Measurements from ENCODE around the gene MXD1.
A peak's percentile ranks its signal among the peaks of the same experiment; 100 is the strongest.
"Not testable (repeated sequence)": the region's sequence is repeated elsewhere in the genome, so short reads cannot be mapped to it uniquely, and the experiment has no call there.

MXD1 gene, protein sequence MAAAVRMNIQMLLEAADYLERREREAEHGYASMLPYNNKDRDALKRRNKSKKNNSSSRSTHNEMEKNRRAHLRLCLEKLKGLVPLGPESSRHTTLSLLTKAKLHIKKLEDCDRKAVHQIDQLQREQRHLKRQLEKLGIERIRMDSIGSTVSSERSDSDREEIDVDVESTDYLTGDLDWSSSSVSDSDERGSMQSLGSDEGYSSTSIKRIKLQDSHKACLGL

DNA sequence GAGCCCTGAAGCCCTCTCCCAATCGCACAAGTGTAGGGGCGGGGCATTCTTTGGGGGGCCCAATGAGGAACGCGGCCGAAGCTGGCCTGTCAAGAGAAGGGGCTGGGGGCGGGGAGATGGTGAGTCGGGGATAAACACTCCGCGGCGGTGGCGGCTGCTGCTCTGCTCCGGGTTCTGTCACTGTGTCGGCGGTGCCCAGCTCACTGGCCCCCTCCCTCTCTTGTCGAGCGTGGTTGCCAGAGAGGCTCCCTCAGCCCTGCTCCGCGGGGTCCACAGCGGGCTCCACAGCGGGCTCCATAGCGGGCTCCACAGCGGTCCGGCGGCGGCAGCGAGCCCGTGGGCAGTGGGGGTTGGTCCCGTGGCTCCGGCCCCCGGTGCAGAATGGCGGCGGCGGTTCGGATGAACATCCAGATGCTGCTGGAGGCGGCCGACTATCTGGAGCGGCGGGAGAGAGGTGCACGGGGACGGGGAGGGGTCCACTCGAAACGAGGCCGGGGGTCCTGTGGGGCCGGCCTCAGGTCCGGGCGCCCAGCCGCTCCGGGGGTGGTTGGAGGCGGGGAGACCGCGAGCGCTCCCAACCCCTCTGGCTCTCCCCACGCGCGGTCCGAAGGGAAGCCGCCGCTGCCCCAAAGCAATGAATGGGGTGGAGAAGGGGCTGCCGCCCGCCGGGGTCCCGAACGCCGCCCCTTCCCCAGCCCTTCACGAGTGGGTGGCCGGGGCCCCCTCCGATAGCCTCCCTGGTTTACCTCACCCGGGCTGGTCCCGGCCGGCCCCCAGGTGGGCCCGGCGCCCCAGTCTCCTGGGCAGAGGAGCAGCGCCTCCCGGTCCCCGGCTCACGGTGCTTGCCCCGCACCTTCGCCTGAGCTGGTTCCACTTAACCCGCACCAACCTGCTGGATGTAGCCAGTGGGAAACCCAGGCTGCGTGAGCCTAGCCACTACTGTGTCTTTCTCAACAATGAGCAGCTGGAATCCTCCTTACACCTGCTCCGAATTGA lies at the start of gene MXD1:
TSS of gene MXD1 (plus strand) at position 160 of the 996 bp plus-strand sequence. CDS start at position 382, 222 bp downstream.
- DNase-seq = no peak

DNA sequence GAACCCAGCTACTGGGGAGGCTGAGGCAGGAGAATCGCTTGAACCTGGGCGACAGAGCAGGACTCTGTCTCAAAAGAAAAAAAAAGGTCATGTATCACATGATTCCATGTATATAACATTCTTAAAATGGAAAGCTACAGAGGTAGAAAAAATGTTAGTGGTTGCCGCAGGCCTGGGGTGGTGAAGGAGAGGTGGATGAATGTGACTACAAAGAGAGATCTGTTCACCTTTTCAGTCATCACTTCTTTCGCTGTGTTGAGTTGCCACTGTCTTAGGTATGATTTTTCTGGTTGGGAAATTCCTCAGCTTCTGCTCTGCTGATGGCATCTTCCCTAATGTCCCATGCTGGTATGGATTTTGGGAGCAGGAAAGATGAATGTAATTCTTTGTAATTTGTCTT lies 26.5 kb upstream of the MXD1 start:
- no peak for DNase-seq

DNA sequence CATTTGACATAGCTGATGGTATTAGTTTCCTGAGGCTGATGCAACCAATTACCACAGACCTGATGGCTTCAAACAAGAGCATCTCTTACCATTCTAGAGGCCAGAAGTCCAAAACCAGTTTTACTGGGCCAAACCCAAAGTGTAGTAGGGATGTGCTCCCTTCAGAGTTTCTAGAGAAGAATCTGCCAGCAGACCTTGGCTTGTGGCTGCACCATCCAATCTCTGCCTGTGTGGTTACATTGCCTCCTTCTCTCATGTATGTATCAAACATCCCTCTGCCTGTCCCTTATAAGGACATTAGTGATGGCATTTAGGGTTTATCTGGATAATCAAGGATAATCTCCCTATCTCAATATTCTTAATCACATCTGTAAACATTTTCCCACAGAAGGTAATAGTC lies 25.6 kb upstream of the MXD1 start:
- DNase-seq = no peak

DNA sequence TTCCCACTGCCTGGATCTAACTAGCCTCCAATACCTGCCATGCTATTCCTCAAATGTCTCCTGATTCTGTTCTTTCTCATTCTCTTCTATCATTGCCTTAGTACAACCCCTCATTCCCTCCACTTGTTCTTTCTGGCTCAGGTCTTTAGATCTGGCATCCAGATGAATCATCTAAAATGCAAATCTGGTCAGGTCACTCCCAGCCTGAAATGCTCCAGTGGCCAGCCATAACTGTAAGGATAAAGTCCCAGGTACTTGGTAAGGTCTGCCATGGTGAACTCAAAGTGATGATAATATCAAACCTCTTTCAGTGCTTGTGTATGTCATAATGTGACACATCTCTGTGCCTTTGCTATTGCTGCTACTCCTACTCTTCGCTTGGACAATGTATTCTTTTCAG lies 24.0 kb upstream of the MXD1 start:
- DNase-seq = no peak

DNA sequence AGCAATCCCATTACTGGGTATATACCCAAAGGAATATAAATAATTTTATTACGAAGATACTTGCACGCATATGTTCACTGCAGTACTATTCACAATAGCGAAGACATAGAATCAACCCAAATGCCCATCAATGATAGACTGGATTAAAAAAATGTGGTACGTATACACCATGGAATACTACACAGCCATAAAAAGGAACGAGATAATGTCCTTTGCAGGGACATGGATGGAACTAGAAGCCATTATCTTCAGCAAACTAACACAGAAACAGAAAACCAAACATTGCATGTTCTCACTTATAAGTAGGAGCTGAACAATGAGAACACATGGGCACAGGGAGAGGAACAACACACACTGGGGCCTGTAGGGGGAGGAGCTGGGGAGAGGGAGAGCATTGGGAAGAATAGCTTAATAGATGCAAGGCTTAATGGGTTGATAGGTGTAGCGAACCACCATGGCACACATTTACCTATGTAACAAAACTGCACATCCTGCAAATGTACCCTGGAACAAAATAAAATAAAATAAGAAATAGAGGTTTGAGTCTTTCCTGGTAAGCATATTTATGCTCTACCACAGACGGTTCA lies 22.0 kb upstream of the MXD1 start:
- not testable (repeated sequence) for DNase-seq

DNA sequence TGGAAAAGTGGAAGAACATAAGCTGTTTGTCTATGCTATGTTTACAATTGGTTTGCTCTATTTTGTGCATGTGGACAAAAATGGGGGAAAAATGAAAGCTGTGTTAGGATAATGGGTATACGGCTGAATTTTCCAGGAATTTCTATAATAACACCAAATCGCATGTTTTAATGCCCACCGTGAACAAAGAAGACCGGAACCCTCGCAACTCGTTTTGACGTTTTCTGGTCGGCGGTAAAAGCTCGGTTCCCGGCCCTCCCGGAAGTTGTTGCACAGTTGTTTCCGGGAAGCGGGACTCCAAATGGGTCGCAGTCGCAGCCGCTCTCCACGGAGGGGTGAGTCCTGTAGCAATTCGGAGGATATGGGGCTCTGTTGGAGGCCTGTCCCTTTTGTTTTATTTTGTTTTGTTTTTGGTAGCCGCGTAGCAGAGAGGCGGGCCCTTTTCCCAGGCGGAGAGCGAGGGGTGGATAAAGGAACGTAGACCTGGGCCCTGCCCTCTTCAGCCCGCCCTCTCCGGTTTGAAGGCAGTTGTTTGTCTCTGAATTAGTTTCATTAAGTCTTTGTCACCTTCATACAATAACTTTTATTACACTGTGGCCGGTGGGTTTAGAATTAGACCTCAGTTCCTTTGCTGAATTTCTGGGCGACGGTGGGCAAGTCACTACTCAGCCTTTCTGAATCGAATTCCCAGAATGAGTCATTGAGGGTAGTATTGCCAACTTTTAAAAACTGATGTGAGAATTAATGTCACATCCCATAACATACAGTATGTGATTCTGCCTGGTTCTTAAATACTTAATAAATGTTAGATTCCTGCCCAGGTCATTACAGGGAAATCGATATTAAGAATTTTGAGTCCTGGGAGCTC lies 21.0 kb upstream of the MXD1 start, which contains the start of gene SNRNP27:
TSS of gene SNRNP27 (plus strand) at position 273 of the 868 bp plus-strand sequence. CDS start at position 302, 29 bp downstream.
- peak; percentile 40 for DNase-seq

DNA sequence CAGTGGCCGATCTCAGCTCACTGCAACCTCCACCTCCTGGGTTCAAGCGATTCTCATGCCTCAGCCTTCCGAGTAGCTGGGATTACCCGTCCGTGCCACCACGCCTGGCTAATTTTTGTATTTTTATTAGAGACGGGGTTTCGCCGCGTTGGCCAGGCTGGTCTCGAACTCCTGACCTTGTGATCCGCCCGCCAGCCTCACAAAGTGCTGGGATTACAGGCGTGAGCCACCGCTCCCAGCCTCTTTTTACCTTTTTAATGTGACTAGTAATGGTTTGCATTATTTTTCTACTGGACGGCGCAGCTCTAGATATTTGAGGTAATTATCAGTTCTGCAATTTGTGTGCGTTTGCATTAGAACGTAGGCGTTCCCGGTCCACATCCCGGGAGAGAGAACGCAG lies 20.2 kb upstream of the MXD1 start:
- DNase-seq = not testable (repeated sequence)

DNA sequence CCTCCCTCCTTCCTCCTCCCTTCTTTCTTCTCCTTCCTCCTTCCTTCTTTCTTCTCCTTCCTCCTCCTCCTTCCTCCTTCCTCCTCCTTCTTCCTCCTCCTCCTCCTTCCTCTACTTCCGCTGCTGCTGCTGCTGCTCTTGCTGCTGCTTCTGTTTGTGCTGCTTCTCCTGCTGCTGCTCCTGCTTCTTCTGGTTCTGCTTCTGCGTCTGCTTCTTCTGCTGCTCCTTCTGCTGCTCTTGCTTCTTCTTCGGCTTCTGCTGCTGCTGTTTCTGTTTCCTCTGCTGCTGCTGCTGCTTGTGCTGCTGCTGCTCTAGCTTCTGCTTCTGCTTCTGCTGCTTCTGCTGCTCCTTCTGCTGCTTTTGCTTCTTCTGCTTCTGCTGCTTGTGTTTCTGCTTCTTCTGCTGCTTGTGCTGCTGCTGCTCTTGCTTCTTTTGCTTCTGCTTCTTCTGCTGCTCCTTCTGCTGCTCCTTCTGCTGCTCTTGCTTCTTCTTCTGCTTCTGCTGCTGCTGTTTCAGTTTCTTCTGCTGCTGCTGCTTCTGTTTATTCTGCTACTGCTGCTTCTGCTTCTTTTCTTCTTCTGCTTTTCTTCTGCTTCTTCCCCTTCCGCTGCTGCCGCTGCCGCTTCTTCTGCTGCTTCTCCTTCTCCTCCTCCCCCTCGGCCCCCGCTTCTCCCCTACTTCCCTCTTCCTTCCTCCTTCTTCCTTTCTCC lies 12.5 kb upstream of the MXD1 start:
- DNase-seq = no peak

DNA sequence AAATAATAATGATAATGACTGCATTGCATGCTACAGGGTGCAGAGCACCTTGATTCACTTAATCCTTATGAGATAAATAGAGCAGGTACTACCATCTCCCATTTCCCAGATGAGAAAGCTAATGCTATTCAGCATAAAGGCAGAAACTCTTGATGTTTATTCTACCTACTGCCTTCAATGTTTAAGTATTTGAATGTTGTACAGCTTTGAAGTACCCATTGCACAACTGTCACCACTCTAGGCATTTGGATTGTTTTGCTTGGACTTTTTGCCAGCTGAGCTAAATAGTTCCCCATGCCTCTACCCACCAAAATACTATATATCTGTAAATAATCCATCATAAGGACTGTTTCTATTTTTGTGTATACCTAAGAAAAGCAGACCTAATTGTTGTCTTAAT lies 7.7 kb upstream of the MXD1 start:
- no peak for DNase-seq

DNA sequence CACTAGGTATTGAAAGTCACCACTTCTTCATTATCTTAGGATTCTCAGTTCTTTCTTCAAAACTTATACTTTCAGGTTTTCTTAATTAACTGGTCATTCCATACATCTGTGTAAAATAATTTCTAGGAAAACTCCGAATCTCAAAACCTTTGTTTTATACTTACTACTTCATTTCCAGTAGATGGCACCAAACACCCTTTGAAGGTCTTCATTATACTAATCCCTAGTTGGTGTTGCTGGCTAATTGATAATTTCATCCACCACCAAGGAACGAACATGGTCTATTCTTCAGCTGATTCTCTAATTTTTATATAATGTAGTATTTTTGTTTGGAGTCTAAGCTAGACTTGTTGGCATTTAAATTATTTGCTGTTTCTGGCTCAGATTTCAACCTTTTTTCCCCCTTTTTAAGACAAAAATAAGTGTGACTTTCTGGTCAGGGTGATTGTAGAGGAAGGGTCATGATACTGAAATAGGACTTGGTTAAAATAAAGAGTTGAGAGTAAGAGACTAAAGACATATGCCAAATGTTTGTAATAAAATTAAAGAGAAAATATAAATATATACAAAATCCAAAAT lies 2.8 kb upstream of the MXD1 start:
- no peak for DNase-seq

DNA sequence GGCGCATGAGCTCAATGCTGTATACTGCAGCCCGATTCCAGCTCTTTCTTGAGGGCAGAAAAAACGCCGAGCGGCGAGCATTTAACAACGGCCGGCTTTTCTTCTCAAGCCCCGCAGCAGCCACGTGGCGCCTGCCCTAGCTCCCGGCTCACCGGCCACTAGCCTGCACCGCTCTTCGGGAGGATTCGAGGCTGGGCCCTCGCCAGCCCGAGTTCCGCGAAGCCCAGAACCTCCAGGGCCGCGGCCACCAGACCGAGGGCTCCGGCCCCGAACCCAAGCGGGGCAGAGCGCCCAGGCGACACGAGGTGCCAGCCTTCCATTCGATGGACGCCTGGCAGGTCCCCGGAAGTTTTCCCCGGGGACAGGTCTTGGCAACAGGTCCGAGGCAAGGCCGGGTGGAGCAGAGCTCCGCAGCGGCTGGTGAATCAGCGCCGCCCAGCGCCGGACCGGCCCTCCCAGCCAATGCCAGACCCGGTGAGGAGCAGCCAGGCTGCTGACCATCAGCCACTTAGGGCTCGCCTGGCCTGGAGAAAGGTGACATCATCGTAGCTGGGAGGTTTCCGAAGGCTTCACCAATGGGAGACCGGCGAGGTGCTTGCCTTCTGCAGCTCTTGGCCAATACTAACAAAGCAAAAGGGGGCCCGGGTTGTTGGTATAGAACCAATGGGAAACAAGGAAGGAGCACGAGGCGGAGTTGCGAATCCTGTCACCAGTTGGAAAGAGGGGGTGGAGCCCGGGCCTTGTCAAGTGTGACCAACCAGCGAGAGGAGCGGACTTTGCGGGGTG lies 552 bp upstream of the MXD1 start:
- DNase-seq = peak; percentile 98

DNA sequence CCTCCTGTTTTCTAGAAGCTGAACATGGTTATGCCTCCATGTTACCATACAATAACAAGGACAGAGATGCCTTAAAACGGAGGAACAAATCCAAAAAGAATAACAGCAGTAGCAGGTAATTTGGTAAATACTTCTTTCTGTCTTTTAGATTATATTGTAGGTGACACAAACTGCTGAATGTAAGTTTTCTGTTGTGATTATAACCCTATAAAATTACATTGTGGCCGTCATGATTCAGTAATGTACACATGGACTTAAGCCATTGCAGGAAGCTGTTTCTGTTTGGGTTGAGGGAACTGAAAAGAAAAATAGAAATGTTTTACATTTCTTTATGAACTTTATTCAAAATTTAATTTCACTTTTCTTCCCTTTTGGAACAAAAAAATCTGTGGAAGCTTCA lies 1.2 kb downstream of the MXD1 start:
- no peak for DNase-seq

DNA sequence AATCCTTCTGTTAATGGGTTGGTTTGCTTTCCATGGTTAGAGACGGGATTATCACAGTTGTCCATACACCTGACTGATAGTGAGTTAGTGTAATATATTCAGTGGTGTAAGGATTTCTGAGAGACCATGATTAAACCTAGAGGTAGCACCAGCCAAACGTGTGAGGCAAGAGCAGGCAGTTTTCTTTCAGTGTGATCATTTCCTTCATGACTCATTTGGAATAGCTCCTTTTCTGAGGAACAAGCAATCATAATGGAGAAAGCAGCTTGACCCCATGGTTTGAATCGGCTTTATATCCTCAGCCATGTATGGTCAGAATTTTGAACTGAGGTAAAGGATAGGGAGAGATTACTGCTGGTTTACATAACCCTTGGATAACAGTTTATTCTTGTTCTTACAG lies 2.9 kb downstream of the MXD1 start:
- no peak for DNase-seq

DNA sequence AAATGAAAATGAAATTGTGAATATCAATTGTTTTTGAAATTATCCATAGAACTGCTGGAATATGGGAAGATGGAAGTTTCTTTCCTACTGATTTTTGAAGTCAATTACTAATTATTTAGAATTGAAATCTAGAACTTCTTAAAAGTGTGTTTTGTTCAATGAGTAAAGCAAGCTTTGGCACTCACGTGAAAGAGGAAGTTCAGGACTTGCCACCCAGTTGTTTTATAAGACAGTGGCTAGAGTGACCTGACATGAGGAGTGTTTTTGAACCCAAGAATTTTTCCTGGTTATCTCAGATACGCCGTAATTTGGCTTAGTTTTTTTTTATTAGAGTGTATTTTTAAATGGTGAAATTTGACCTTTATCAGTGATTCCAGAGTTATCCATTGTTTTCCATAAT lies 3.5 kb downstream of the MXD1 start:
- no peak for DNase-seq

DNA sequence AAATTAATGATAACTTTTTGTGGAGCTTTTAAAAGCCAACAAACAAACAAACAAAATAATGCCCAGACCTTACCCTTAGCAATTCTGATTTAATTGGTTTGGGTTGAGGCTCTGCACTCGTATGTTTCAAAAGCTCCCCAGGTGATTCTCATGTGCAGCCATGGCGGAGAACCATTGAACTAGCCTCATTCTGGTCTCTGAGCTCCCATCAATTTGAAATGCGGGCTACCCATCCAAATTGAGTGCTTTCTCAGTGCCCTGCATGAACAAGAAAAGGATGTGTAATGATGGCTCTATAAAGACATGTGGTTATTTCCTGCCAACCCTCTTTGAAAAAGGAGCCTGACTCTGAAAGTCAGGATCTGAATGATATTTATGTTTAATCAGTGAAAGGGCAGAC lies 8.2 kb downstream of the MXD1 start:
- no peak for DNase-seq

DNA sequence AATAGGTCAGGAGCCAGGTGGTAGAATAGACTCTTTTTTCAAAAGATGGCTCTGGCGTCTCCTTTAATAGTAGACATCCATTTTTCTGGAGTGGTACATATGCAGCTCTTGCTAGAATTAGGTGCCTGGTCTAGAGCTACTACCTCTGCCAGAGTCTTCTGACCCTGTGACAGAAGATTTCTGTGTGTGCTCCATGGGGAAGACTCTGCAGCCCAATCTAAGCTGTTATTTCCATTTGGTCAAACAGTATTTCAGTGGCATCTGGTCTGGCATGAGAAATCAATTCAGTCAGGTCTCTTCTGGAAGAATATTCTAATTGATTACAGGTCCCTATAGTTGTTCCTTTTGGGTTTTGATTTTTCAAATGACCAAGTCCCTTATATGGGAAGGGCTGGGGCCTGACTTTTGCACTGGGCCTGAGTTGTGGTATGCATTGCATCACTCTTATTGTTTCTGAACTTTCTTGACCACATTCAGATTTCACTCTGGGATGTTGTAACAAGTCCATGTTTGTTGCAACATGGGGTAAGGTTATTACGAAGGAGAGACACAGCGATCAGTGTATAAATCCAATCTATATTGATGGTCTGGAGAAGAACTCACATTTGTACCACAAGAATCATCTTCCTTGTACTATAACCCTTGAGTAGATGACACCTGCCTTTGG lies 12.1 kb downstream of the MXD1 start:
- no peak for DNase-seq

DNA sequence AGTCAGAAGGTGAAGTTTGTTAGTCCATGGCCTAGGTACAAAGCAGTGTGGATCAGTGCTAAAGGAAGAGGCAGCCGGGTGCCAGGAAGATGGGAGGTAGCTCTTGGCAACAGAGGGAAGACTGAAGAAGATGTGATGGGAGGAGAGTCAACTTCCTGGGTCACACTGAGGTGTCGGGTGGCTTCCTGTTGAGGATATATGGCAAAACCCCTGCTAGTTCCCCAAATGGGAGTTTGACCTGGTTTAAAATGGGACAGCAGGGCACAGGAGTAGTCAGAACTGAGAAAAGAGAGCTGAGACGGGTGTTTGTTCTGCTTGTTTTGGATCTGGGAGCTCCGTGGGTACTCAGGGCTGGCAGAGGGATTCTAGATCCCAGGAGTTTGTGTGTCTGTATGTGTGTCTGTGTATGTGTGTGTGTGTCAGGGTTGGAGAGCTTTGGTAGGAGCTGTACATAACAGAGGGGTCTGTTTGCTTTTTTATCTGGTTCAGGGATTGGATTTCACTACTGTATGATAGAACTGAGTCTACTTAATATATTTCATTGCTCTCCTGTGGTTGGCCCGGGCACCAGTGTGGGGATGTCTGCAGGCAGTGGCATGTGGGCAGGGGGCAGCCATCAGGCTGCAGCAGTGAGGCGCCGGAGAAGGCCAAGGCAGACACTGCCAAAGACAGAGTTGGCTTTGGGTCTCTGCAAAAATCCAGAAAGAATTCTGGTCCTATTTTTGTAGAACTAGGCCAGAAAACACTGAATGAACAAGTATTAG lies 17.1 kb downstream of the MXD1 start:
- DNase-seq = no peak

DNA sequence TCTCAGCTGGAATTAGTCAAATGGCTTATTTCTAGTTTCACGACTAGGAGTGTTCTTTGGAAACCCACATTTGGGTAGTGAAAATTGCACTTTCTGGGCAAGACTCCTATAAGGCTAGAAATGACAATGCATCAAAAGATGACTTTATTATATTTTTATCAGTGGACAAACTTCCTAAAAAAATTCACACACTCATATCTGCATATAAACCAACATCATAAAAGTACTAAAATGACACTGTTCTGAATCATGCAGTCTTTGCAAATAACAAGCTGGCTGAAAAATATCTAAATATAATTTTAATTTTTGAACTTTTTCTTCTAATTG lies 17.6 kb downstream of the MXD1 start:
- no peak for DNase-seq

DNA sequence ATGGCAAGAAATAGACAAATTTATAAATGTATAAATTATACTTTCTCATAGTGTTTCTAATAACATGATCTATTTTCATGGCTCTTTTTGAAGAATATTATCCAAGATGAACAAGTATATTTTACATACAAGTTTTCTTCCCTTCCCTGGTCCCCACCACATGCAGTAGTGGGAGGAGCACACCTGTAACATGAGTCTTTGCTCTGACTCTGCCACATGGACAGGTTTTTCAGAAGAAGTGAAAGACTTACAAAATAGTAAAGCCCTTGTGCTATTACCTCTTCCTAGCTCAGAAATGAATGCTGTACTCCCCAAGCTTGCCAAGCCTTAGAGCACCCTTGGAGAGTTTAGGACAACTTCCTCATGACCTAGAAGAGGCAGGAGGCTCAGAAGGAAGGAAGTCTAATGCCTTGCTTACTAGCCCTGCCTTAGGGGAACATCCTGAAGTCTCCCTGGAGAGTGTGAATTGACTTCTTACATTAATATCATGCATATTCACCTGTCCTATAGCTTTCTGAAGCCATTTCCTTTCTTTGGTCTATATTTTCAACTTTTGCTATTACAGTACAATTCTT lies 18.4 kb downstream of the MXD1 start:
- no peak for DNase-seq

Measured in GOT3 (cell line).